Pancreas (tissue), 10 donors: ENCODE measurements around the gene MCOLN2. TPM values are rescaled to one million over a fixed set of nuclear protein-coding genes. Genes with fewer than 3 reads are reported as not detected.

ENCODE experiments used
- ATAC-seq, 4 donors: fragments of 200-7000 bp; cut with Tn5 transposase; one replicate each; pipeline versions ENCODE4 v1.8.0 to v1.9.1; 2020; ENCODE audit warnings: mild to moderate bottlenecking in 4 of 4, moderate library complexity in 4 of 4
- DNase-seq, 6 donors: peaks; one replicate each; pipeline ENCODE4 v3.0.0-alpha.2; 2020
- FAIRE-seq: peaks from 2 replicates; lab custom pipeline; 2012; peaks lifted over from hg19 to GRCh38; lab: Jason Lieb, UNC
- H3K27ac ChIP-seq, 4 donors: fragments of 200-600 bp; sonication (generic); 1 replicate in 3 of 4; 2 replicates in 1 of 4; pipeline versions ENCODE4 v1.5.0 to v1.8.0; 2020
- H3K27me3 ChIP-seq, 4 donors: fragments of 200-600 bp; one replicate each; pipeline ENCODE4 v1.8.0; 2021
- H3K36me3 ChIP-seq, 3 donors: fragments of 200-600 bp; sonication (generic) in 1 of 3; one replicate each; pipeline versions ENCODE4 v1.5.0 to v1.8.0; 2020 to 2021
- H3K4me1 ChIP-seq, 3 donors: fragments of 200-600 bp; one replicate each; pipeline ENCODE4 v1.8.0; 2021
- H3K4me3 ChIP-seq, 4 donors: fragments of 200-600 bp; sonication (generic) in 2 of 4; one replicate each; pipeline versions ENCODE4 v1.5.0 to v1.8.0; 2020 to 2021
- H3K9me3 ChIP-seq, 4 donors: fragments of 200-600 bp; one replicate each; pipeline ENCODE4 v1.8.0; 2021
- CTCF ChIP-seq, 4 donors: fragments of 200-600 bp; sonication (generic) in 3 of 4; IDR thresholded peaks; one replicate each; pipeline versions ENCODE4 v1.5.0 to v1.8.0; 2021; ENCODE audit warnings: antibody characterized with exemption in 4 of 4
- WGBS, 2 donors: extraction: QIAGEN DNeasy Blood & Tissue Kit; methylation state at CpG; one replicate each; pipeline ENCODE4 v1.1.7; 2013; 5-methylcytosine and 5-hydroxymethylcytosine counted together
- intact Hi-C, 3 donors: fragments of 100-400 bp; cut with DNase I; formaldehyde crosslinking; loops; one replicate each; pipeline versions ENCODE4 v1.11.1 to v1.14.2; 2022
- polyA plus RNA-seq, 2 donors: library from polyadenylated mRNA; stranded (reverse); fragments of 200-250 nt; gene quantifications; one replicate each; pipeline ENCODE4 v1.2.3, GENCODE V29; 2013
- total RNA-seq, 6 donors: library from RNA; stranded (reverse); fragmentation: NEBNext Ultra II Directional in 4 of 6; extraction: Animal tissue kit (Norgen Biotek cat#: 25700) in 4 of 6; gene quantifications; one replicate each; pipeline versions ENCODE4 v1.2.1 to v1.2.4, GENCODE V29; 2021 to 2023
- donor health status: healthy with polysubstance abuse.
- donor health status: DM: no; HTN: no; CAD: no; lungs with moderate emphysema.
- donor health status: DM: no; HTN: no; CAD: no.
- donor health status: control.
- donor health status: control.
- donor health status: Bipolar disorder and iron deficiency.
- donor health status: DM: yes; HTN: yes; CAD: no.
- donor health status: DM: no; HTN: no; CAD: no.
- donor health status: DM: no; HTN: no; CAD: no.
- donor health status: DM: yes; HTN: yes; CAD: no.

MCOLN2 gene
- total and polyA plus RNA-seq, 8 donors: 0.47 to 1.7 (median 0.97) TPM

DNA sequence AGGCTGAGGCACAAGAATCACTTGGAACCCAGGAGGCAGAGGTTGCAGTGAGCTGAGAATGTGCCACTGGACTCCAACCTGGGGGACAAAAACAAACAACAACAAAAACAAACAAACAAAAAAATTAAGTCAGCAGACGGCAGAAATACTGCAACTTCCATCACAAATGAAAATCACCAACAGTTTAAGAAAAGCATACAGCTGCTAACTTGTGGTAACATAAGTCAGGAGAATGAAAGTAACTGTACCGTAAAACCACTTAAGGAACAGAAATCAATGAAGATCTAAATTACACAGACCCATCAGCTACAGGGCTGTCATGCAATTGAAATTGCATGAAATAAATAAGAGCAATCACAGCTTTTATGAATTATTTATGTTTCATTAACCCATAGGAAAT lies 25.0 kb downstream of the MCOLN2 start:
- DNase-seq (no peak), ATAC-seq (no peak), FAIRE-seq (no peak)
- Histone ChIP-seq H3K4me3 (no peak overlapping the region), H3K36me3 (no peaks in the 10 kb centered on the region), H3K4me1 (no peaks in the 10 kb centered on the region), H3K27me3 (no peaks in the 10 kb centered on the region), H3K27ac (no peak overlapping the region), H3K9me3 (no peaks in the 10 kb centered on the region)
- no peak for TF ChIP-seq CTCF (IDR thresholded peaks at IDR 0.05)
- 86 to 89% methylated on average over 2 of the region's 2 CpGs for WGBS, 2 donors
- intact Hi-C loops: no loop called here

GRCh38 chr1:84969489-84970250 lies 27.2 kb downstream of the MCOLN2 start:
- no peak for DNase-seq
- intact Hi-C loops: no loop called here
- FAIRE-seq: no peak

GRCh38 chr1:84968865-84969264 lies 28.0 kb downstream of the MCOLN2 start:
- TF ChIP-seq CTCF (IDR thresholded peaks at IDR 0.05): no peak
- Histone ChIP-seq H3K4me1 (no peaks in the 10 kb centered on the region), H3K36me3 (no peaks in the 10 kb centered on the region), H3K27ac (no peak overlapping the region), H3K4me3 (no peak overlapping the region), H3K9me3 (no peaks in the 10 kb centered on the region), H3K27me3 (no peaks in the 10 kb centered on the region)
- 89 to 99% methylated on average over 3 of the region's 3 CpGs for WGBS, 2 donors
- FAIRE-seq: no peak
- intact Hi-C loops: no loop called here
- ATAC-seq: no peak
- no peak for DNase-seq

More at GRCh38 chr1:84969489-84970250, 27.2 kb downstream of the MCOLN2 start:
- no peak for TF ChIP-seq CTCF (IDR thresholded peaks at IDR 0.05)
- Histone ChIP-seq H3K4me3 (no peak overlapping the region), H3K27me3 (no peaks in the 10 kb centered on the region), H3K9me3 (no peaks in the 10 kb centered on the region), H3K27ac (no peak overlapping the region), H3K36me3 (no peaks in the 10 kb centered on the region), H3K4me1 (no peaks in the 10 kb centered on the region)
- ATAC-seq: no peak
- 90 to 93% methylated on average over 7 of the region's 7 CpGs for WGBS, 2 donors

GRCh38 chr1:84968101-84968500 lies 28.8 kb downstream of the MCOLN2 start:
- no peak overlapping the region for H3K4me3 ChIP-seq
- ATAC-seq (no peak), FAIRE-seq (no peak), DNase-seq (no peak)
- no peaks in the 10 kb centered on the region for H3K27me3 ChIP-seq
- no peak overlapping the region for H3K27ac ChIP-seq
- 75 to 90% methylated on average over 1 of the region's 1 CpG for WGBS, 2 donors
- intact Hi-C loops: no loop called here
- TF ChIP-seq CTCF (IDR thresholded peaks at IDR 0.05): no peak
- H3K9me3 ChIP-seq: no peaks in the 10 kb centered on the region
- H3K4me1 ChIP-seq: no peaks in the 10 kb centered on the region
- H3K36me3 ChIP-seq: no peaks in the 10 kb centered on the region

DNA sequence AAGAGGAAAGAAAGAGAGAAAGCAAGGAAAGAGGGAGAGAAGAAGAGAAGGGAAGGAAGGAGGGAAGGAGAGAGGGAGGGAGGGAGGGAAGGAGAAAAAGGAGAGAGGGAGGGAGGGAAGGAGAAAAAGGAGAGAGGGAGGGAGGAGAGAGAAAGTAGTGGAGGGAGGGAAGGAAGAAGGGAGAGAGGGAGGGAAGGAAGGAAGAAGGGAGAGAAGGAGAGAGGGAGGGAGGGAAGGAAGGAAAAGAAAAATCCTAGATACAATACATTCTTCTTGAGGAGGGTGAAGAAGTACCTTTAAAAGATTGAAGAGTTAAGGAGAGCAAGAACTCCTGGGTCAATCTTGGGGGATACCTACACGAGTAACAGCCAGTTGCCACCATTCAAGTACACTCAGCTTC lies 29.2 kb downstream of the MCOLN2 start:
- intact Hi-C loops: no loop called here
- Histone ChIP-seq H3K4me3 (no peak overlapping the region), H3K4me1 (no peaks in the 10 kb centered on the region), H3K36me3 (no peaks in the 10 kb centered on the region), H3K27me3 (no peaks in the 10 kb centered on the region), H3K9me3 (no peaks in the 10 kb centered on the region), H3K27ac (no peak overlapping the region)
- DNase-seq (no peak), FAIRE-seq (no peak), ATAC-seq (no peak)
- 75 to 84% methylated on average over 1 of the region's 1 CpG for WGBS, 2 donors
- no peak for TF ChIP-seq CTCF (IDR thresholded peaks at IDR 0.05)
